Activated effector memory CD4-positive, alpha-beta T cell treated with anti-CD3 and anti-CD28 coated beads, Interleukin-2, amount 50 U/mL, for 16 hours (primary cell): ENCODE measurements around the gene TRMT6.

ENCODE experiments used
- DNase-seq: peaks from one replicate; pipeline ENCODE4 v3.0.0-alpha.2; 2020

The TRMT6 gene

DNA sequence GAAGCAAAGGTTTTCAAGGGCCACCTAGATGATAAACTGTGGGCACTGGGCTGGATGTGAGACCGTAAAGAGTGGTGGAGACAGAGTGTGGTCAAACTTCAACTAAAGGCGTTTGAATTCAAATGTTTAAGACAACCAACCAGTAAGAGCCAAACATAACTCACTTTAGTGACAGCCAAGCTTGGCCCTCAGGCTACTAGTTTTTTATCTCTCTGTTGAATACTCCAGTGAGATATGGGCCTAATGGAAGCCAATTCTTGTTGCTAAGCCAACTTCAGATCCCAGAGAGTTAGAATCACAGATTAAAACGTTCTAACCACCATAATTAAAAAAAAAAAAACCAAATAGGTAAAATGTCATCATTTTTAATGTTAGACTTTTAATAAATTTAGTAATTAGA, 57.3 kb downstream of the TRMT6 start:
- DNase-seq, result no peak

- no peak for DNase-seq
These were observed 59.4 kb downstream of the TRMT6 start for GRCh38 chr20:5890773-5891441.

- no peak for DNase-seq
These were observed 62.3 kb downstream of the TRMT6 start for GRCh38 chr20:5888041-5888440.

GRCh38 chr20:5887386-5887785, 62.9 kb downstream of the TRMT6 start:
- DNase-seq, result no peak
